HFF-Myc (cell line): ENCODE measurements around the gene CR1.
"Not testable (repeated sequence)": the region's sequence is repeated elsewhere in the genome, so short reads cannot be mapped to it uniquely, and the experiment has no call there.

ENCODE experiments used
- DNase-seq: peaks from one replicate; pipeline ENCODE4 v3.0.0-alpha.2; 2011; ENCODE audit warnings: low read depth; ENCODE audit errors: extremely low read depth
- H3K4me3 ChIP-seq: replicated peaks from 2 replicates; pipeline ENCODE4 v1.5.1; 2011; ENCODE audit warnings: low read depth, mild to moderate bottlenecking, control low read depth, low read length
- CTCF ChIP-seq: IDR thresholded peaks from 2 replicates; pipeline ENCODE4 v1.5.1; 2012; ENCODE audit warnings: mild to moderate bottlenecking, low read depth, low read length, control low read depth; ENCODE audit errors: missing control alignments

The CR1 gene

GRCh38 chr1:207673399-207673798, 177.4 kb downstream of the CR1 start:
- no peak for TF ChIP-seq CTCF
- no peak overlapping the region for H3K4me3 ChIP-seq
- DNase-seq: no peak

DNA sequence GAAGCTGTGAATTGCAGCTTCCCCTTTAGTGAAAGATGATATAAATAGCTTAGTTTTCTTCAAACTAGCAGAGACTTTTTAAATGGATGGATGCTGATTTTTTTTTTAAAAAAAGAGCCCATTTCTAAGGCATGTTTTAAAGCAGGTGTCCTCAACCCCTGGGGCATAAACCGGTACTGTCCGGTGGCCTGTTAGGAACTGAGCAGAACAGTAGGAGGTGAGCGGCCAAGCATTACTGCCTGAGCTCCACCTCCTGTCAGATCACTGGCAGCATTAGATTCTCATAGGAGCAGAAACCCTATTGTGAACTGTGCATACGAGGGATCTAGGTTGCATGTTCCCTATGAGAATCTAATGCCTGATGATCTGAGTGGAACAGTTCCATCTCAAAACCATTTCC, 180.2 kb downstream of the CR1 start:
- DNase-seq: no peak
- no peak for TF ChIP-seq CTCF
- no peak overlapping the region for H3K4me3 ChIP-seq

- peak; percentile 79 for DNase-seq
- not testable (repeated sequence) for H3K4me3 ChIP-seq
These were observed 184.8 kb downstream of the CR1 start for GRCh38 chr1:207680590-207681388.

DNA sequence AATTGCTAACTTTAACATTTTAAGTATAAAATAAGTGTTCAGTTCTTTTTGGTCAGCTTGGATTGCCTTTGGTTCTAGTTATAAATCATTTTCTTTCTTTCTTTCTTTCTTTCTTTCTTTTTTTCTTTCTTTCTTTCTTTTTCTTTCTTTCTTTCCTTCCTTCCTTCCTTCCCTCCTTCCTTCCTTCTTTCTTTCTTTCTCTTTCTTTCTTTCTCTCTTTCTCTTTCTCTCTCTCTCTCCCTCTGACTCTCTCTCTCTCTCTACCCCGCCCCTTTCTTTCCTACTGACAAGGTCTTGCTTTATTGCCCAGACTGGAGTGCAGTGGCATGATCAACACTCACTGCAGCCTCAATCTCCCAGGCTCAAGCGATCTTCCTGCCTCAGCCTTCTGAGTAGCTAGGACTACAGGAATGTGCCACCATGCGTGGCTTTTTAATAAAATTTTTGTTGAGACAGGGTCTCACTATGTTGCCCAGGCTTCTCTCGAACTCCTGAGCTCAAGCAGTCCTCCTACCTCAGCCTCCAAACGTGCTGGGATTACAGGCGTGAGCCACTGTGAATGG, 187.0 kb downstream of the CR1 start:
- DNase-seq, H3K4me3 ChIP-seq: not testable (repeated sequence)

DNA sequence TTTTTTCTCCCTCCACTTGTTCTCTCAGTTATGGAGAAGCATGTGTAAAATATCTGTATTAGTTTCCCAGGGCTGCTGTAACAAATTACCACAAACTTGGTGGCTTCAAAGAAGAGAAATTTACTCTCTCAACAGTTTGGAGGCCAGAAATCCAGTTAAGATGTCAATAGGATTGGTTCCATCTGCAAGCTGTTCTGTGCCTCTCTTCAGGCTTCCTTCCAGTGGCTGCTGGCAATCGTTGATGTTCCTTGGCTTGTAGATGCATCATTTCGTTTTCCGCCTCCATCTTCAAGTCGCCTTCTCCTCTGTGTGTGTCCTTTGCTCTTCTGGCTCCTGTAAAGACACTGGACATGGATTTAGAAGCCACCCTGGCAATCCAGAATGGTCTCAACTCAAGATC, 194.6 kb downstream of the CR1 start:
- not testable (repeated sequence) for DNase-seq

DNA sequence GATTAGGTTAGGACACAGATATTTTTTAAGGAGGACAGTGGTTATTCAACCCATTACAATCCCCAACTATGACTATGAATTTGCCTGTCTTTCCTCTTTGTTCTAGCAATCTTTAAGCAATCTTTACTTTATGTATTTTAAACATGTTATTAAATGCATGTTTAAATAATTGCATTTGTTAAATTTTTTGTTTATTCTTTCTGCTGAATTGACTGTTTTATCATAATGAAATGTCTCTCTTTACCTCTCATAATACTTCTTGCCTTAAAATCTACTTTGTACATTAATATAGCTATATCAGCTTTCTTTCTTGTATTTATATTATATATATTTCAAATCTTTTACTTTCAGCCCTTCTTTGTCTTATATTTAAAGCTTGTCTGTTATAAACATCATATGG, 195.1 kb downstream of the CR1 start:
- no peak for TF ChIP-seq CTCF
- no peak overlapping the region for H3K4me3 ChIP-seq
- DNase-seq: no peak

More for the DNA sequence above, 194.6 kb downstream of the CR1 start:
- not testable (repeated sequence) for H3K4me3 ChIP-seq
